T-cell (primary cell): ENCODE results near the gene MARF1. TPM values are rescaled to one million over a fixed set of nuclear protein-coding genes. Genes with fewer than 3 reads are reported as not detected.

Experiments
- ATAC-seq, 4 experiments: fragments of 200-7000 bp in 3 of 4; fragments of 150-1000 bp in 1 of 4; cut with Tn5 transposase; replicated peaks in 1 of 4; 1 replicate in 3 of 4; 2 replicates in 1 of 4; pipeline ENCODE4 v1.10.0; 2021; ENCODE audit warnings: moderate library complexity in 3 of 4, mild to moderate bottlenecking in 2 of 4, moderate number of reproducible peaks in 1 of 4
- CTCF ChIA-PET, 2 donors: fragments of 300-600 bp; sonication (Branson Sonifier 250); formaldehyde crosslinking; loops; one replicate each; lab custom pipeline; 2022; ENCODE audit warnings: antibody characterized with exemption in 2 of 2; lab: Charles Lee
- POLR2A ChIA-PET, 2 donors: fragments of 300-600 bp; sonication (Branson Sonifier 250); formaldehyde crosslinking; loops; one replicate each; lab custom pipeline; 2022; ENCODE audit warnings: antibody characterized with exemption in 2 of 2; lab: Charles Lee
- DNase-seq, 35 experiments: peaks; one replicate each; pipeline versions ENCODE4 v3.0.0 to v3.0.0-alpha.2; 2013 to 2023
- H3K27ac ChIP-seq: one replicate; pipeline ENCODE4 v1.5.1; 2013; ENCODE audit warnings: low read length
- H3K27me3 ChIP-seq, 2 experiments: replicated peaks in 1 of 2; 1 replicate in 1 of 2; 2 replicates in 1 of 2; pipeline versions ENCODE4 v1.6.1 to v1.7.0; 2013; ENCODE audit warnings: low read length in 1 of 2, mixed read lengths in 1 of 2; ENCODE audit not compliant: control insufficient read depth in 2 of 2, insufficient read depth in 2 of 2; ENCODE audit errors: extremely low read depth in 1 of 2
- H3K36me3 ChIP-seq, 2 donors: 1 replicate in 1 of 2; 2 replicates in 1 of 2; pipeline versions ENCODE4 v1.6.1 to v1.7.0; 2013; ENCODE audit warnings: low read length in 1 of 2; ENCODE audit not compliant: control insufficient read depth in 2 of 2, insufficient read depth in 1 of 2; ENCODE audit errors: extremely low read depth in 1 of 2
- H3K4me1 ChIP-seq, 2 experiments: 1 replicate in 1 of 2; 2 replicates in 1 of 2; pipeline versions ENCODE4 v1.6.1 to v1.7.0; 2013; ENCODE audit warnings: low read length in 2 of 2, mixed read lengths in 1 of 2; ENCODE audit not compliant: insufficient read depth in 2 of 2, control insufficient read depth in 1 of 2; ENCODE audit errors: extremely low read depth in 1 of 2
- H3K4me3 ChIP-seq, 2 donors: 1 replicate in 1 of 2; 2 replicates in 1 of 2; pipeline versions ENCODE4 v1.5.1 to v1.7.0; 2013; ENCODE audit warnings: mild to moderate bottlenecking in 2 of 2, low read length in 1 of 2, moderate library complexity in 1 of 2; ENCODE audit not compliant: control insufficient read depth in 1 of 2; ENCODE audit errors: extremely low read depth in 1 of 2
- H3K9me3 ChIP-seq: 2 replicates; pipeline ENCODE4 v1.7.0; 2013
- H3K27ac Mint-ChIP-seq, 2 donors: one replicate each; pipeline ENCODE4 v1.8.0; 2020 to 2021; ENCODE audit warnings: mild to moderate bottlenecking in 2 of 2, mixed read lengths in 2 of 2
- H3K27me3 Mint-ChIP-seq, 2 donors: one replicate each; pipeline ENCODE4 v1.8.0; 2021 to 2022; ENCODE audit warnings: mixed read lengths in 2 of 2
- H3K36me3 Mint-ChIP-seq: one replicate; pipeline ENCODE4 v1.8.0; 2021; ENCODE audit warnings: mixed read lengths
- H3K4me1 Mint-ChIP-seq, 3 donors: one replicate each; pipeline ENCODE4 v1.8.0; 2020 to 2022; ENCODE audit warnings: mixed read lengths in 3 of 3, mild to moderate bottlenecking in 1 of 3
- H3K4me3 Mint-ChIP-seq, 3 donors: one replicate each; pipeline ENCODE4 v1.8.0; 2020 to 2022; ENCODE audit warnings: mild to moderate bottlenecking in 3 of 3, mixed read lengths in 3 of 3, moderate library complexity in 3 of 3
- H3K9me3 Mint-ChIP-seq, 3 donors: one replicate each; pipeline ENCODE4 v1.8.0; 2020 to 2022; ENCODE audit warnings: mixed read lengths in 3 of 3
- WGBS: methylation state at CpG from one replicate; pipeline ENCODE4 v1.1.5; 2013; ENCODE audit warnings: missing lambda C conversion rate; ENCODE audit not compliant: insufficient coverage; 5-methylcytosine and 5-hydroxymethylcytosine counted together
- total RNA-seq, 35 experiments: library from RNA in 6 of 35; stranded (reverse) in 6 of 35; fragments of 120-200 nt in 1 of 35; gene quantifications; one replicate each; pipeline versions ENCODE4 v1.2.1 to v1.2.4 and lab custom pipeline; 2013 to 2026

Gene MARF1
- total RNA-seq, 5 donors from 2014 or later (not counting 1 experiment from before 2014, with no cell fraction given) = 151 to 180 (median 177) TPM

GRCh38 chr16:15586716-15587115, 56.2 kb downstream of the MARF1 start:
- Histone ChIP-seq H3K27ac (no peak overlapping the region), H3K27me3 (no peaks in the 10 kb centered on the region), H3K9me3 (no peaks in the 10 kb centered on the region), H3K4me1 (peaks cover 5 to 27% of the 10 kb centered on the region in 2 experiments), H3K36me3 (peaks cover 7% of the 10 kb centered on the region in 2 donors), H3K4me3 (no peak overlapping the region)
- Mint-ChIP-seq H3K4me3 (no peak overlapping the region), H3K9me3 (peaks cover 0 to 12% (median 6%) of the 10 kb centered on the region in 3 donors), H3K27ac (peak overlapping the region; percentile 52 to 64), H3K4me1 (peaks cover 12 to 36% (median 35%) of the 10 kb centered on the region in 3 donors), H3K36me3 (peaks cover 42% of the 10 kb centered on the region), H3K27me3 (no peaks in the 10 kb centered on the region)
- CTCF ChIA-PET = no interaction called here
- 97% methylated on average over 6 of the region's 12 CpGs for WGBS
- no peak for DNase-seq
- no peak for ATAC-seq
- POLR2A ChIA-PET = interaction anchor here in 1 of 2 donors (0.7 kb wide), 1 partner anchor 16 kb away, joined by 3 read pairs; no protein-coding TSS in a partner anchor

GRCh38 chr16:15585956-15586355, 57.0 kb downstream of the MARF1 start:
- Mint-ChIP-seq H3K36me3 (peaks cover 46% of the 10 kb centered on the region), H3K4me1 (peaks cover 5 to 32% (median 32%) of the 10 kb centered on the region in 3 donors), H3K4me3 (no peak overlapping the region), H3K27me3 (no peaks in the 10 kb centered on the region), H3K9me3 (peaks cover 0 to 12% (median 6%) of the 10 kb centered on the region in 3 donors), H3K27ac (peak overlapping the region in 1 of 2 donors; percentile 36)
- no peak for DNase-seq
- ChIA-PET POLR2A (interaction anchor here in 1 of 2 donors (0.5 kb wide), 1 partner anchor 44 kb away, joined by 3 read pairs; no protein-coding TSS in a partner anchor), CTCF (interaction anchor here in 1 of 2 donors (0.6 kb wide), 1 partner anchor 471 kb away, joined by 4 read pairs; no protein-coding TSS in a partner anchor)
- no peaks in the 10 kb centered on the region for H3K9me3 ChIP-seq
- no peaks in the 10 kb centered on the region for H3K27me3 ChIP-seq
- H3K4me1 ChIP-seq = peaks cover 5 to 21% of the 10 kb centered on the region in 2 experiments
- WGBS = no CpG with 5 or more reads among the region's 1 CpG
- H3K27ac ChIP-seq = no peak overlapping the region
- H3K4me3 ChIP-seq = no peak overlapping the region
- peaks cover 7% of the 10 kb centered on the region in 2 donors for H3K36me3 ChIP-seq
- ATAC-seq = no peak

GRCh38 chr16:15583526-15583925, 59.4 kb downstream of the MARF1 start:
- Histone ChIP-seq H3K4me1 (peaks cover 0 to 2% of the 10 kb centered on the region in 2 experiments), H3K9me3 (no peaks in the 10 kb centered on the region), H3K27ac (no peak overlapping the region), H3K27me3 (no peaks in the 10 kb centered on the region), H3K36me3 (peaks cover 0 to 3% of the 10 kb centered on the region in 2 donors), H3K4me3 (no peak overlapping the region)
- ATAC-seq (no peak), DNase-seq (no peak)
- H3K36me3 Mint-ChIP-seq = peaks cover 38% of the 10 kb centered on the region
- POLR2A ChIA-PET = no interaction called here
- CTCF ChIA-PET = no interaction called here
- 100% methylated on average over 1 of the region's 4 CpGs for WGBS
- H3K27me3 Mint-ChIP-seq = no peaks in the 10 kb centered on the region
- peaks cover 0 to 12% (median 6%) of the 10 kb centered on the region in 3 donors for H3K9me3 Mint-ChIP-seq
- peaks cover 0 to 12% (median 8%) of the 10 kb centered on the region in 3 donors for H3K4me1 Mint-ChIP-seq
- H3K27ac Mint-ChIP-seq = no peak overlapping the region
- H3K4me3 Mint-ChIP-seq = no peak overlapping the region

- DNase-seq (no peak), ATAC-seq (no peak)
- CTCF ChIA-PET = no interaction called here
- Histone ChIP-seq H3K27ac (no peak overlapping the region), H3K4me3 (no peak overlapping the region), H3K4me1 (peaks cover 0 to 2% of the 10 kb centered on the region in 2 experiments), H3K27me3 (no peaks in the 10 kb centered on the region), H3K36me3 (no peaks in the 10 kb centered on the region), H3K9me3 (no peaks in the 10 kb centered on the region)
- Mint-ChIP-seq H3K4me3 (no peak overlapping the region), H3K9me3 (peaks cover 0 to 8% (median 6%) of the 10 kb centered on the region in 3 donors), H3K36me3 (peaks cover 22% of the 10 kb centered on the region), H3K4me1 (peaks cover 0 to 7% (median 4%) of the 10 kb centered on the region in 3 donors), H3K27me3 (no peaks in the 10 kb centered on the region), H3K27ac (peak overlapping the region in 1 of 2 donors; percentile 6)
- WGBS = 89% methylated on average over 5 of the region's 10 CpGs
- POLR2A ChIA-PET = no interaction called here
These were observed 61.7 kb downstream of the MARF1 start for GRCh38 chr16:15581127-15581815.

- H3K27ac ChIP-seq = no peak overlapping the region
- Mint-ChIP-seq H3K4me1 (peaks cover 0 to 7% (median 5%) of the 10 kb centered on the region in 3 donors), H3K27me3 (no peaks in the 10 kb centered on the region), H3K9me3 (no peaks in the 10 kb centered on the region), H3K4me3 (no peak overlapping the region), H3K27ac (no peak overlapping the region), H3K36me3 (peaks cover 10% of the 10 kb centered on the region)
- peaks cover 0 to 2% of the 10 kb centered on the region in 2 experiments for H3K4me1 ChIP-seq
- ChIA-PET POLR2A (no interaction called here), CTCF (interaction anchor here in 1 of 2 donors (0.6 kb wide), 1 partner anchor 614 kb away, joined by 8 read pairs; no protein-coding TSS in a partner anchor)
- no peaks in the 10 kb centered on the region for H3K9me3 ChIP-seq
- H3K4me3 ChIP-seq = no peak overlapping the region
- ATAC-seq (no peak), DNase-seq (no peak)
- WGBS = 74% methylated on average over 4 of the region's 4 CpGs
- no peaks in the 10 kb centered on the region for H3K36me3 ChIP-seq
- H3K27me3 ChIP-seq = no peaks in the 10 kb centered on the region
These were observed 64.1 kb downstream of the MARF1 start for GRCh38 chr16:15578824-15579223.

- Mint-ChIP-seq H3K4me3 (no peak overlapping the region), H3K27ac (no peak overlapping the region), H3K36me3 (peaks cover 10% of the 10 kb centered on the region), H3K4me1 (peaks cover 0 to 7% (median 5%) of the 10 kb centered on the region in 3 donors), H3K27me3 (no peaks in the 10 kb centered on the region), H3K9me3 (no peaks in the 10 kb centered on the region)
- no peaks in the 10 kb centered on the region for H3K9me3 ChIP-seq
- no peak for ATAC-seq
- WGBS = 92% methylated on average over 7 of the region's 20 CpGs
- H3K4me1 ChIP-seq = peaks cover 0 to 2% of the 10 kb centered on the region in 2 experiments
- H3K27me3 ChIP-seq = no peaks in the 10 kb centered on the region
- H3K4me3 ChIP-seq = no peak overlapping the region
- no peaks in the 10 kb centered on the region for H3K36me3 ChIP-seq
- no peak overlapping the region for H3K27ac ChIP-seq
- DNase-seq = no peak
- ChIA-PET POLR2A (no interaction called here), CTCF (no interaction called here)
These were observed 65.7 kb downstream of the MARF1 start for GRCh38 chr16:15576960-15577958.
